Measurements from ENCODE around the gene BMP8B. TPM values are rescaled to one million over a fixed set of nuclear protein-coding genes. Genes with fewer than 3 reads are reported as not detected.

Gene BMP8B
- total and polyA plus RNA-seq, 2 donors (not counting 1 experiment from before 2014, with no cell fraction given), result 1.5 to 2.3 TPM

DNA sequence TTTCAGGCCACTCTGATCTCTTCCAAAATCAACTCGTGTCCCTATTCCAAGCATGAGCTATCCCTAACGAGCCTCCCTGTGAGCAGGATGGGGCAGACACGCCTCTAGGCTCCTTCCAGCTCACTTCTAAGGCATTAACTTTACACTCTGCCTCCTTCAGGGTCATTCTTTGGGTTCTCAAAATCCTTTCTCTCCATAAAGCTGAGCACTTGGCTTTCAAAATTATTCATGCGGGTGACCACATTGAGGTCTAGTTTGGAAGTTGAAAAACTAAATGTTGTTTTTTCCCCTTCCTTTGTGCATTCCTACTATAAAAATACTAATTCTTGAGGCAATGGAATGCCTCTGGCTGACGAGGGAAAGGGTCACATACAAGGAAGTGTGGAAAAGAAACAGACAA is 33.5 kb upstream of the BMP8B start:
- no peaks in the 10 kb centered on the region for H3K36me3 ChIP-seq (replicated peaks in 1 of 2; ENCODE audit: control extremely low read depth in 1 of 2, control insufficient read depth in 1 of 2, extremely low read depth in 1 of 2, insufficient read depth in 2 of 2, low read length in 1 of 2)
- Mint-ChIP-seq H3K4me3 (no peak overlapping the region), H3K27ac (no peak overlapping the region), H3K9me3 (ENCODE audit: insufficient read depth) (no peaks in the 10 kb centered on the region), H3K27me3 (no peaks in the 10 kb centered on the region), H3K4me1 (peaks cover 21% of the 10 kb centered on the region)
- H3K9ac ChIP-seq (ENCODE audit: low read length), result no peak overlapping the region
- no peaks in the 10 kb centered on the region for H3K27me3 ChIP-seq (replicated peaks in 1 of 4; ENCODE audit: control extremely low read depth in 1 of 4, control insufficient read depth in 3 of 4, insufficient read depth in 4 of 4, low read length in 3 of 4)
- intact Hi-C loops (cut with micrococcal nuclease), result no loop called here
- DNase-seq (no peak), ATAC-seq (ENCODE audit: low read depth) (no peak)
- no peaks in the 10 kb centered on the region for H4K20me1 ChIP-seq (ENCODE audit: control insufficient read depth, insufficient read depth, low read length, poor library complexity, severe bottlenecking)
- POLR2A ChIA-PET, result no interaction called here
- no peak overlapping the region for H3K27ac ChIP-seq (ENCODE audit: low read length in 2 of 2)
- 74% methylated on average over 3 of the region's 5 CpGs for WGBS (ENCODE audit: insufficient coverage)
- H2AFZ ChIP-seq (ENCODE audit: insufficient read depth, low read depth, low read length, poor library complexity, severe bottlenecking), result no peak overlapping the region
- no peak overlapping the region for H3K4me3 ChIP-seq (ENCODE audit: control extremely low read depth in 1 of 5, extremely low read depth in 1 of 5, insufficient read depth in 1 of 5, low read depth in 2 of 5, low read length in 4 of 5)
- H3K4me2 ChIP-seq (replicated peaks; ENCODE audit: low read depth, low read length, poor library complexity, severe bottlenecking), result no peak overlapping the region
- CTCF ChIA-PET, result interaction anchor here (1.1 to 1.5 kb wide), 2 partner anchors 80 to 151 kb away, joined by 3 to 5 read pairs; partner anchors contain the start of gene MYCL
- no peaks in the 10 kb centered on the region for H3K79me2 ChIP-seq (ENCODE audit: control insufficient read depth, insufficient read depth, low read length)
- H3K4me1 ChIP-seq (ENCODE audit: control insufficient read depth in 2 of 2, insufficient read depth in 2 of 2, low read length in 2 of 2), result peaks cover 6 to 19% of the 10 kb centered on the region in 2 donors
- TF ChIP-seq, protein P1, sequence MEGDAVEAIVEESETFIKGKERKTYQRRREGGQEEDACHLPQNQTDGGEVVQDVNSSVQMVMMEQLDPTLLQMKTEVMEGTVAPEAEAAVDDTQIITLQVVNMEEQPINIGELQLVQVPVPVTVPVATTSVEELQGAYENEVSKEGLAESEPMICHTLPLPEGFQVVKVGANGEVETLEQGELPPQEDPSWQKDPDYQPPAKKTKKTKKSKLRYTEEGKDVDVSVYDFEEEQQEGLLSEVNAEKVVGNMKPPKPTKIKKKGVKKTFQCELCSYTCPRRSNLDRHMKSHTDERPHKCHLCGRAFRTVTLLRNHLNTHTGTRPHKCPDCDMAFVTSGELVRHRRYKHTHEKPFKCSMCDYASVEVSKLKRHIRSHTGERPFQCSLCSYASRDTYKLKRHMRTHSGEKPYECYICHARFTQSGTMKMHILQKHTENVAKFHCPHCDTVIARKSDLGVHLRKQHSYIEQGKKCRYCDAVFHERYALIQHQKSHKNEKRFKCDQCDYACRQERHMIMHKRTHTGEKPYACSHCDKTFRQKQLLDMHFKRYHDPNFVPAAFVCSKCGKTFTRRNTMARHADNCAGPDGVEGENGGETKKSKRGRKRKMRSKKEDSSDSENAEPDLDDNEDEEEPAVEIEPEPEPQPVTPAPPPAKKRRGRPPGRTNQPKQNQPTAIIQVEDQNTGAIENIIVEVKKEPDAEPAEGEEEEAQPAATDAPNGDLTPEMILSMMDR (IDR thresholded peaks at IDR 0.05), result no peak
- no peak for TF ChIP-seq EZH2 (IDR thresholded peaks at IDR 0.05; ENCODE audit: borderline replicate concordance, insufficient read depth, low read depth, low read length, poor library complexity, severe bottlenecking)
- peaks cover 0 to 6% (median 0%) of the 10 kb centered on the region in 3 donors for H3K9me3 ChIP-seq (ENCODE audit: control extremely low read depth in 1 of 3, control insufficient read depth in 2 of 3, insufficient read depth in 1 of 3, low read length in 2 of 3)

DNA sequence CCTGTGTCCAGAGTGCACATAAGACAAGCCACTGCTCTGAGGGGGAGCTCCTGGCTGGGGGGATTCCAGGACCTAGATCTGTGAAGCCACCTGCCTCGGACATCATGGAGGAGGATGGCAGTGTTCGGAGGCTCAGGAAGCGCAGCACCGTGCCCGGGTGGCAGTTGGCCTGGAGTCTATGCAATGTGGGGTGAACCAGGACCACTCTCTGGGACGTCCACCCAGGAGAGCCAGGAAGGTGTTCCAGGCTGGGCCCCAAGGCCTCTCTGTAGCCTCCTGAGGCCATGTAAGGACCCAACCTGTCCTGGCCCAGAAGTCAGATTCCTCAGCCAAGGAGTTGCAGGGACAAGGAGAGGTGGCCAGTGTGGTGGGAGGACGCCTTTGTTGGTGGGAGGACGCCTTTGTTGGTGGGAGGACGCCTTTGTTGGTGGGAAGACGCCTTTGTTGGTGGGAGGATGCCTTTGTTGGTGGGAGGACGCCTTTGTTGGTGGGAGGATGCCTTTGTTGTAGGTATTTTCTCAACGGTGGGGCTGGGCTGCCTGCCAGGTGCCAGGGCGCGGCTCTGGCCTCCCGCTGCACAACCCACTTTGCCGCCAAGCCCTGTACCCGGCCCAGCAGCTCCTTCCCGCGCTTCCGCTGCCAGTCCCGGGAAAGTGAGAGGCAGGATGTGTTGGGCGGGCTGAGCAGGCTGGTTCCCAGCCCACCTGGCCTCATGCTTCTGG is 30.6 kb upstream of the BMP8B start:
- H3K9me3 ChIP-seq (ENCODE audit: control extremely low read depth in 1 of 3, control insufficient read depth in 2 of 3, insufficient read depth in 1 of 3, low read length in 2 of 3), result peaks cover 0 to 6% (median 0%) of the 10 kb centered on the region in 3 donors
- TF ChIP-seq, protein P1 (IDR thresholded peaks at IDR 0.05), result no peak
- no peak for TF ChIP-seq EZH2 (IDR thresholded peaks at IDR 0.05; ENCODE audit: borderline replicate concordance, insufficient read depth, low read depth, low read length, poor library complexity, severe bottlenecking)
- H3K4me1 Mint-ChIP-seq, result peaks cover 10% of the 10 kb centered on the region
- H3K27me3 Mint-ChIP-seq, result no peaks in the 10 kb centered on the region
- intact Hi-C loops (cut with micrococcal nuclease), result loop anchor here (5.0 kb wide), 3 partner anchors 63 to 138 kb away; partner anchors contain the start of genes MFSD2A and TRIT1
- no peaks in the 10 kb centered on the region for H3K27me3 ChIP-seq (replicated peaks in 1 of 4; ENCODE audit: control extremely low read depth in 1 of 4, control insufficient read depth in 3 of 4, insufficient read depth in 4 of 4, low read length in 3 of 4)
- CTCF ChIA-PET, result interaction anchor here (0.6 to 9.5 kb wide), 7 partner anchors 9 to 213 kb away, joined by 3 to 102 read pairs (median 14); partner anchors contain the start of gene MYCL
- WGBS (ENCODE audit: insufficient coverage), result 93% methylated on average over 21 of the region's 22 CpGs
- H4K20me1 ChIP-seq (ENCODE audit: control insufficient read depth, insufficient read depth, low read length, poor library complexity, severe bottlenecking), result no peaks in the 10 kb centered on the region
- H3K4me3 Mint-ChIP-seq, result no peak overlapping the region
- H2AFZ ChIP-seq (ENCODE audit: insufficient read depth, low read depth, low read length, poor library complexity, severe bottlenecking), result no peak overlapping the region
- no peaks in the 10 kb centered on the region for H3K36me3 ChIP-seq (replicated peaks in 1 of 2; ENCODE audit: control extremely low read depth in 1 of 2, control insufficient read depth in 1 of 2, extremely low read depth in 1 of 2, insufficient read depth in 2 of 2, low read length in 1 of 2)
- POLR2A ChIA-PET, result interaction anchor here (0.6 kb wide), 1 partner anchor 13 kb away, joined by 4 read pairs; no protein-coding TSS in a partner anchor
- no peak for DNase-seq
- H3K27ac ChIP-seq (ENCODE audit: low read length in 2 of 2), result no peak overlapping the region
- peaks cover 6 to 15% of the 10 kb centered on the region in 2 donors for H3K4me1 ChIP-seq (ENCODE audit: control insufficient read depth in 2 of 2, insufficient read depth in 2 of 2, low read length in 2 of 2)
- no peak overlapping the region for H3K27ac Mint-ChIP-seq
- no peaks in the 10 kb centered on the region for H3K79me2 ChIP-seq (ENCODE audit: control insufficient read depth, insufficient read depth, low read length)
- H3K9ac ChIP-seq (ENCODE audit: low read length), result no peak overlapping the region
- no peak overlapping the region for H3K4me2 ChIP-seq (replicated peaks; ENCODE audit: low read depth, low read length, poor library complexity, severe bottlenecking)
- no peaks in the 10 kb centered on the region for H3K9me3 Mint-ChIP-seq (ENCODE audit: insufficient read depth)
- no peak for ATAC-seq (ENCODE audit: low read depth)
- H3K4me3 ChIP-seq (ENCODE audit: control extremely low read depth in 1 of 5, extremely low read depth in 1 of 5, insufficient read depth in 1 of 5, low read depth in 2 of 5, low read length in 4 of 5), result no peak overlapping the region

All from B cell (primary cell).